Activated CD8-positive, alpha-beta memory T cell treated with anti-CD3 and anti-CD28 coated beads, Interleukin-2, amount 50 U/mL, for 24 hours (primary cell): Measurements from ENCODE around the gene STX10.
A peak's percentile ranks its signal among the peaks of the same experiment; 100 is the strongest.

Source experiments
- DNase-seq: peaks from one replicate; pipeline ENCODE4 v3.0.0-alpha.2; 2020; ENCODE audit errors: extremely low read depth

The STX10 gene

DNA sequence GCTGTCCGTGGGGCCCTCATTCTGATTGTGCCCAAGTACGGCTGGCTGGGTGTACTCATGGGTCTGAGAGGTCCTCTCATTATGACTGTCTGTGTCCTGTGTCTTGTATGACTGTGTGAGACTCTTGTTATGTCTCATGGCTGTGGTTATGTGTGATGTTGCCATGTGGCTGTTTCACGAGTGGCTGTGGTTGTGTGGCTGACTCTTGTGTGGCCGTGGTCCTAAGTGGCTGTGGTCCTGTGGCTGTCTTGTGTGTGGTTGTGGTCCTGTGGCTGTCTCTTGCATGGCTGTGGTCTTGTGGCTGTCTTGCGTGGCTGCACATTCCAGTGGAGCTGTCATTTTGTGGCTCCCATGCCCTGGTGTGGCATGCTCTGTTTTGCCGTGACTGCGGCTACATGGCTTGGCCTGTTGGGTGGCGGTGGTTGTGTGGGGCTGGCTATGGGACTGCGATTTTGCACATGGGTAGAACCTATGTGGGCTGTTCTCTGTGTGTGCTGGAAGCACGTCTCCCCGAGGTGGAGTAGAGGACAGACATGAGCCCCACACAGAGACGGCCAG, 50.1 kb downstream of the STX10 start:
- DNase-seq: peak; percentile 38

- DNase-seq: no peak
These were observed 50.8 kb downstream of the STX10 start for GRCh38 chr19:13099073-13099999.

GRCh38 chr19:13098277-13099072, 51.7 kb downstream of the STX10 start:
- DNase-seq: no peak

GRCh38 chr19:13097463-13098258, 52.5 kb downstream of the STX10 start:
- no peak for DNase-seq

DNA sequence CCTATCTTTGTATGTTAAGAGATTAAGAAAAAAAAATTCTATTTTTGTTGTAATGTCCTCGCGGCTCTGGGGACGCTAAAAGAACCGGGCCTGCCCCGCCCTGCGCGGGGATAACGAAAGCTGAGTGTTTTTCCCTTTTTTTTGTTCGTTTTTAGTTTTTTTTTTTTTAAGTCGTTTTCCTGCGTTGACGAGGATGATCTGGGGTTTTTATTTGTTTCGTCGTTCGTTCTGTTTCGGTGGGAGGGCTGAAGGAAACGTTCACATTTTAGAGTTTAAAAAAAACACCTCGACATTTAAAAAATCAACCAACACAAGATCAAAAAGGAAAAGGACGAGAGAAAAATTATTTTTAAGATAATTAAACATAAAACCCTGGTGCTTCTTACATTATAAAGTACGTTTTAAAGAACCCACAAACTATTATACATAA, 53.1 kb downstream of the STX10 start:
- no peak for DNase-seq

DNA sequence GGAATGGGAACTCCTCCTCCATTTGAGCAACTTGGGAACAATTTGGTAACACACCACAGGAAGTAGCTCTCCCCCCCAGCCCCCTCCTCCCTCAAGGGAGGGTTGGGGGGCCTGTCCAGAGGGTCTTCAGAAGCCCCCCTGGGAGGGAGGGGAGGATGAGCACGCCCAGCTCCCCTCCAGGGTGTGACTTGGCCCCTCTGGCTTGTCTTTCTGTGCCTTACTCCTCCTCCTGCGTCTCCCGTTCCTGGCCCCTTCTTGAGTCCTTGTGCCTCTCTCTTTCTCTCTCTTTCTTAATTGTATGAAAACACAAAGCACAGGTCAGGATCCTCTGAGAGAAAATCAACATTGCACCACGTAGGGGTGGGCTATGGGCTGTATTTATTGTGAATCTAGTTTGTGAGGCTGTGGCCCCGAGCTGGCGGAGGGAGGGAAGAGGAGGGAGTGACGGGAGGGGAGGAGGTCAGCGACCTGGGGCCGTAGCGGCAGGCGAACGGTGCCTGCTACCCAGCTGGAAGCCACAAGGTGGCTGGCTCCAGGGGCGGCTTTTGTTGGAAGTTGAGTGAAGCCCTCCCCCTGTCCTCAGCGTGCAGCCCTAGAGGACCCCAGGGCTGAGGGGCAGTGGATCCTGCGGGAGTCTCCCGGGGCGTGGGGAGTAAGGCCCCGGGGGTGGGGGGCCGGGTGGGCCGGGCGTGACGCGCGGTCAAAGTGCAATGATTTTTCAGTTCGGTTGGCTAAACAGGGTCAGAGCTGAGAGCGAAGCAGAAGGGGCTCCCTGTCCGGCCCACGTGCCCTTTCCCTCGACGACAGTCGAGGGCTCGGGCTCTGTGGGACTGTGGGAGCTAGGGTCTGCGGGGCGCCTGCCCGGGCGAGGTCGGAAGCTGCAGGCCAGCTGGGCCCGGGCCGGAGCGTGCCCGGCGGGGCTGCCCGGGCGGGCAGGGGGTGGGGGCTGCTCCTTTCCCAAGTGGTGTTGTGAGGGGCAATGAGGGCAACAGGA, 53.9 kb downstream of the STX10 start:
- no peak for DNase-seq

- DNase-seq: no peak
These were observed 54.8 kb downstream of the STX10 start for GRCh38 chr19:13095393-13095784.

- DNase-seq: no peak
These were observed 55.3 kb downstream of the STX10 start for GRCh38 chr19:13094771-13095392.

- DNase-seq: no peak
These were observed 56.1 kb downstream of the STX10 start for GRCh38 chr19:13094106-13094504.
